Endodermal cell (in vitro differentiated cells): ENCODE data around the gene DEK. TPM values are rescaled to one million over a fixed set of nuclear protein-coding genes. Genes with fewer than 3 reads are reported as not detected.

ENCODE experiments used
- DNase-seq: peaks from one replicate; pipeline ENCODE4 v3.0.0-alpha.2; 2017
- H3K27ac ChIP-seq: 2 replicates; pipeline ENCODE4 v1.5.1; 2013; ENCODE audit warnings: mild to moderate bottlenecking, low read depth, low read length, moderate library complexity
- H3K27me3 ChIP-seq: 2 replicates; pipeline ENCODE4 v1.6.1; 2013; ENCODE audit warnings: mild to moderate bottlenecking, low read length, moderate library complexity; ENCODE audit not compliant: insufficient read depth, control insufficient read depth, poor library complexity, severe bottlenecking
- H3K36me3 ChIP-seq: 2 replicates; pipeline ENCODE4 v1.7.0; 2013; ENCODE audit warnings: mild to moderate bottlenecking, low read length, moderate library complexity; ENCODE audit not compliant: control insufficient read depth, insufficient read depth
- H3K4me1 ChIP-seq: one replicate; pipeline ENCODE4 v1.7.0; 2013; ENCODE audit warnings: low read length; ENCODE audit not compliant: control insufficient read depth, insufficient read depth
- H3K4me3 ChIP-seq: 2 replicates; pipeline ENCODE4 v1.5.1; 2013; ENCODE audit warnings: mild to moderate bottlenecking, low read length, moderate library complexity
- H3K9ac ChIP-seq: 2 replicates; pipeline ENCODE4 v1.6.1; 2013; ENCODE audit warnings: mild to moderate bottlenecking, low read length, moderate library complexity; ENCODE audit not compliant: poor library complexity, severe bottlenecking; ENCODE audit errors: extremely low read depth
- H3K9me3 ChIP-seq: 2 replicates; pipeline ENCODE4 v1.6.1; 2013; ENCODE audit warnings: mild to moderate bottlenecking, low read length, moderate library complexity; ENCODE audit not compliant: control insufficient read depth
- H3K27ac Mint-ChIP-seq: 2 replicates; pipeline ENCODE4 v1.8.0; 2020; ENCODE audit warnings: mixed read lengths
- H3K27me3 Mint-ChIP-seq: 2 replicates; pipeline ENCODE4 v1.8.0; 2021; ENCODE audit warnings: mild to moderate bottlenecking, mixed read lengths; ENCODE audit not compliant: insufficient read depth
- H3K36me3 Mint-ChIP-seq: 2 replicates; pipeline ENCODE4 v1.8.0; 2020; ENCODE audit warnings: low read depth, mixed read lengths
- H3K4me1 Mint-ChIP-seq: 2 replicates; pipeline ENCODE4 v1.8.0; 2020; ENCODE audit warnings: mixed read lengths
- H3K4me3 Mint-ChIP-seq: 2 replicates; pipeline ENCODE4 v1.8.0; 2020; ENCODE audit warnings: mild to moderate bottlenecking, moderate library complexity, mixed read lengths
- H3K9me3 Mint-ChIP-seq: 2 replicates; pipeline ENCODE4 v1.8.0; 2020; ENCODE audit warnings: mild to moderate bottlenecking, mixed read lengths
- WGBS, 2 experiments: methylation state at CpG; one replicate each; pipeline versions ENCODE4 v1.1.5 to v1.1.7; 2013; ENCODE audit warnings: missing lambda C conversion rate in 2 of 2, mixed read lengths in 1 of 2; ENCODE audit not compliant: insufficient coverage in 1 of 2, insufficient read length in 1 of 2; 5-methylcytosine and 5-hydroxymethylcytosine counted together
- total RNA-seq, 2 donors: library from RNA; stranded (reverse); fragmentation: NEBNext Ultra II Directional in 1 of 2; extraction: Animal tissue kit (Norgen Biotek cat#: 25700) in 1 of 2; gene quantifications; 2 replicates in 1 of 2; 3 replicates in 1 of 2; pipeline ENCODE4 v1.2.1, GENCODE V29; 2021
- TF ChIP-seq, protein P1 (sequence below): fragments of 200-600 bp; sonication (generic); conservative IDR thresholded peaks from 2 replicates; pipeline ENCODE4 v1.5.0; 2021; ENCODE audit warnings: antibody characterized with exemption, mild to moderate bottlenecking

Gene DEK
- total RNA-seq, 2 donors from 2014 or later, result 139 to 171 TPM

DNA sequence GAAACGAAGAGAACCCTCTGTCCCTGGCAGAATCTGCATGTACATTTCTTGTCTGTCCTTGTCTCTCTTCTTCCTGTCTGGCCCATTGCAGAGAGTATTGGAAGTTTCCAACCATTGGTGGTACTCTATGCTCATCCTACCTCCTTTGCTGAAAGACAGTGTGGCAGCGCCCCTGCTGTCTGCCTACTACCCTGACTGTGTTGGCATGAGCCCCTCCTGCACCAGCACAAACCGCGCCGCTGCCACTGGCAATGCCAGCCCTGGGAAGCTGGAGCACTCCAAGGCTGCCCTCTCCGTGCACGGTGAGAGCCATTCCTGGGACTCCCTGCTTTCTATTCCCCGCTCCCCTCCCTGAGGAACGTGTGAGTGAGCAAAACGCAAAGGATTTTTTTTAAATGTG, 76.6 kb downstream of the DEK start:
- DNase-seq, result no peak
- peaks cover 32% of the 10 kb centered on the region for H3K4me1 Mint-ChIP-seq
- H3K4me1 ChIP-seq, result peaks cover 8% of the 10 kb centered on the region
- H3K9me3 ChIP-seq, result no peaks in the 10 kb centered on the region
- H3K9ac ChIP-seq, result no peak overlapping the region
- H3K27ac ChIP-seq, result no peak overlapping the region
- H3K27ac Mint-ChIP-seq, result no peak overlapping the region
- H3K36me3 Mint-ChIP-seq, result peaks cover 28% of the 10 kb centered on the region
- peaks cover 12% of the 10 kb centered on the region for H3K36me3 ChIP-seq
- TF ChIP-seq, protein P1, sequence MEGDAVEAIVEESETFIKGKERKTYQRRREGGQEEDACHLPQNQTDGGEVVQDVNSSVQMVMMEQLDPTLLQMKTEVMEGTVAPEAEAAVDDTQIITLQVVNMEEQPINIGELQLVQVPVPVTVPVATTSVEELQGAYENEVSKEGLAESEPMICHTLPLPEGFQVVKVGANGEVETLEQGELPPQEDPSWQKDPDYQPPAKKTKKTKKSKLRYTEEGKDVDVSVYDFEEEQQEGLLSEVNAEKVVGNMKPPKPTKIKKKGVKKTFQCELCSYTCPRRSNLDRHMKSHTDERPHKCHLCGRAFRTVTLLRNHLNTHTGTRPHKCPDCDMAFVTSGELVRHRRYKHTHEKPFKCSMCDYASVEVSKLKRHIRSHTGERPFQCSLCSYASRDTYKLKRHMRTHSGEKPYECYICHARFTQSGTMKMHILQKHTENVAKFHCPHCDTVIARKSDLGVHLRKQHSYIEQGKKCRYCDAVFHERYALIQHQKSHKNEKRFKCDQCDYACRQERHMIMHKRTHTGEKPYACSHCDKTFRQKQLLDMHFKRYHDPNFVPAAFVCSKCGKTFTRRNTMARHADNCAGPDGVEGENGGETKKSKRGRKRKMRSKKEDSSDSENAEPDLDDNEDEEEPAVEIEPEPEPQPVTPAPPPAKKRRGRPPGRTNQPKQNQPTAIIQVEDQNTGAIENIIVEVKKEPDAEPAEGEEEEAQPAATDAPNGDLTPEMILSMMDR, result no peak
- H3K4me3 Mint-ChIP-seq, result no peak overlapping the region
- H3K4me3 ChIP-seq, result no peak overlapping the region
- H3K27me3 ChIP-seq, result no peaks in the 10 kb centered on the region
- no peaks in the 10 kb centered on the region for H3K27me3 Mint-ChIP-seq
- H3K9me3 Mint-ChIP-seq, result no peaks in the 10 kb centered on the region
- WGBS, 2 experiments, result 91 to 100% methylated on average over 4 to 10 of the region's 10 CpGs

DNA sequence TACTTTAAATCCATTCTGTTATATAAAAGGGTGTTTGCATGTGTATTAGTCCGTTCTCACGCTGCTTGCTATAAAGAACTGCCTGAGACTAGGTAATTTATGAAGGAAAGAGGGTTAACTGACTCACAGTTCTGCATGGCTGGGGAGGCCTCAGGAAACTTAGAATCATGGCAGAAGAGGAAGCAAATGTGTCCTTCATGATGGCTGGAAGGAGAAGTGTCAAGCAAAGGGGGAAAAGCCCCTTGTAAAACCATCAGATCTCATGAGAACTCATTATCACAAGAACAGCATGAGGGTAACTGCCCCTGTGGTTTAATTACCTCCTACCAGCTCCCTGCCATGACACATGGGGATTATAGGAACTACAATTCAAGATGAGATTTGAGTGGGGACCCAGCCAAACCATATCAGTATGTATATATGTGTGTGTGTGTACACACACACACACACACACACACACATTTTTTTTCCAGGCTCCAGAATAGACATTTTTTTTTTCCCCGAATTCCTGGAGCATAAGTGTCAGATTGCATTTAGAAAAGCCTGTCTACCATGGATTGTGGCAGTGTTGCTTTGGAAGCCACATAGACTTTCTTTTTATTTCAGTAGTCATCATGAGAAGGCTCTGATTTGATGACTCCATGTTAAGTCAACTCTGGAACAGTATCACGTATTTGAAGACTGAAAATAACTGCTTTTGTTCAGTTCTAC, 77.6 kb downstream of the DEK start:
- Histone ChIP-seq H3K9me3 (no peaks in the 10 kb centered on the region), H3K27me3 (no peaks in the 10 kb centered on the region), H3K9ac (no peak overlapping the region), H3K36me3 (peaks cover 12% of the 10 kb centered on the region), H3K27ac (no peak overlapping the region), H3K4me1 (peaks cover 8% of the 10 kb centered on the region), H3K4me3 (no peak overlapping the region)
- DNase-seq, result no peak
- peaks cover 21% of the 10 kb centered on the region for H3K36me3 Mint-ChIP-seq
- WGBS, 2 experiments, result 86 to 96% methylated on average over 4 of the region's 4 CpGs
- no peaks in the 10 kb centered on the region for H3K27me3 Mint-ChIP-seq
- H3K4me1 Mint-ChIP-seq, result peaks cover 40% of the 10 kb centered on the region
- H3K9me3 Mint-ChIP-seq, result no peaks in the 10 kb centered on the region
- no peak overlapping the region for H3K4me3 Mint-ChIP-seq
- TF ChIP-seq, protein P1, result no peak
- peak overlapping the region; percentile 89 for H3K27ac Mint-ChIP-seq

DNA sequence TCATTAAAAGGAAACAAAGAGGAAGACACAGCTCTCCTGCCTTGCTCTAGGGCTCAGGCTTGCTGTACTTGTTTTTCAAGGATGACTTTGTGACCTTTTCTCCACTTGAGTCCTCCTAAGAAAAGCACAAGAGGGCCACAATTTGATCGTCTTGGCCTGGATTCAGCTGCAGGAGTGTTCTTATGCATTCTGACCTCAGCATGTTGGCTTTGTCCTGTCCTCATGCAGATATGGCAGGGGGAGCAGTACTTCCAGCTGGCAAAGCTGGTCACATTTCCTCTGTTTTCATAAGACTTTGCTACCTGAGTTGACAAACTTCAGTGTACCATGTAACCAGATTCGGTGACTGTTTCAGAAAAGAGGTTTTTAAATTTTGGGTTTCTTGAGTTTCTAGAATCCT, 78.3 kb downstream of the DEK start:
- DNase-seq, result peak; percentile 74
- Mint-ChIP-seq H3K36me3 (peaks cover 14% of the 10 kb centered on the region), H3K4me1 (peaks cover 44% of the 10 kb centered on the region), H3K27me3 (no peaks in the 10 kb centered on the region), H3K27ac (peak overlapping the region; percentile 89), H3K4me3 (no peak overlapping the region), H3K9me3 (no peaks in the 10 kb centered on the region)
- TF ChIP-seq, protein P1, result no peak
- Histone ChIP-seq H3K4me1 (peaks cover 8% of the 10 kb centered on the region), H3K27me3 (no peaks in the 10 kb centered on the region), H3K9me3 (no peaks in the 10 kb centered on the region), H3K4me3 (no peak overlapping the region), H3K36me3 (peaks cover 5% of the 10 kb centered on the region), H3K9ac (no peak overlapping the region), H3K27ac (peak overlapping the region; percentile 13)
- WGBS, 2 experiments, result 32 to 51% methylated on average over 2 of the region's 2 CpGs
